Retina (tissue), 1 donor: ENCODE data around the gene INO80.
"Not testable (repeated sequence)": the region's sequence is repeated elsewhere in the genome, so short reads cannot be mapped to it uniquely, and the experiment has no call there.

Experiments used
- DNase-seq: peaks from one replicate; pipeline ENCODE4 v3.0.0-alpha.2; 2016

INO80 gene

DNA sequence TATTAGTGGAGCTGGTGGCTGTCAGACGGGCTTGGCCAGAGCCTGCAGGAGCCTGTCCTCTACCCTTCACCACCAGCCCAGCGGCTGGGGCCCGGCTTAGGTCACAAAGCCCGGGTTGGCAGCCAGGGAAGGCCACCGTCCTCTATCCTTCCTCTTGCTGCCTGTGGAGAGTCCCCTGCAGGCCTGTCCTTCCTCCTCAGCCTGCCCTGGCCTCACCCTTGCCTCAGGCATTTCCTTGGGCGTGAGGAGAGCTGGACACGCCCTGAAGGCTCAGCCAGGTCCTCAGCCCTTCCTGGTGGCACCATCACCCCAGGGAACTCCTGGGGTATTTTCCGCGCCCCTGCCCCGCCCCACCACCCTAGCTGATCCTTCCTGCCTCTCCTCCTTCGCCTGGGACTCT is 155.2 kb downstream of the INO80 start:
- DNase-seq = no peak

DNA sequence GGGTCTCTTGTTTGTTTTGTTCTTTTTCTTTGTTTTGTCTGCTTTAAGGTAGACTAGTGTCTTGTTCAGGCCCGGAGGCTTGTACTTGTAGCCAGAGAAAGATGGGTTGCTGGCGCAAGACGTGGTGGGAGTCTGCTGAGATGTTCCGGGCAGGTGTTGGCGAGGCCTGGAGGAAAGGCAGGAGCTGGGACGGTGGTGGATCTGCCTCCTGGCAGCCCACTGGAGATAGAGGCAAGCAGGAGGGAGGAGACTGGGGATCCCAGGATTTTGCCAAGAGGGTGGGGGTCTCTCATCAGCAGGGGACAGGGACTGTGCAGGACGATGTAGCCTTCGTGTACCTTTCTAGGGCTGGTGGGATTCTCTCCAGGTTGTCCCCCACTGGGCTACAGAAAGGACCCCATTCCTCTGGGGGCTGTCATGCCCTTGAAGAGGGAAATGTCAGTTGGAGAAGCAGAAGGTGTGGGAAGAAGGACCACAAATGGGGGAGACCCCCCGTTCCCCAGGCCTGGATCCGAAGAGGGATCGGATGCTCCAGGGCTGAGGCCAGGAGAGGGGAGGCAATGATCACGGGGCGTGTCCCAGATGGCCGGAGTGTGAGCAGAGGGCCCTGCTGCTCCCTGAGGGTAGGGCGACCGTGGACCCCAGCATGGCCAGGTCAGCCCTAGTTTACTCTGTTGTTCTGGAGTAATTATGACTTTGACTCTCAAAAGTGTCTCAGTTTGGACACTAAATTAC is 155.8 kb downstream of the INO80 start:
- no peak for DNase-seq

DNA sequence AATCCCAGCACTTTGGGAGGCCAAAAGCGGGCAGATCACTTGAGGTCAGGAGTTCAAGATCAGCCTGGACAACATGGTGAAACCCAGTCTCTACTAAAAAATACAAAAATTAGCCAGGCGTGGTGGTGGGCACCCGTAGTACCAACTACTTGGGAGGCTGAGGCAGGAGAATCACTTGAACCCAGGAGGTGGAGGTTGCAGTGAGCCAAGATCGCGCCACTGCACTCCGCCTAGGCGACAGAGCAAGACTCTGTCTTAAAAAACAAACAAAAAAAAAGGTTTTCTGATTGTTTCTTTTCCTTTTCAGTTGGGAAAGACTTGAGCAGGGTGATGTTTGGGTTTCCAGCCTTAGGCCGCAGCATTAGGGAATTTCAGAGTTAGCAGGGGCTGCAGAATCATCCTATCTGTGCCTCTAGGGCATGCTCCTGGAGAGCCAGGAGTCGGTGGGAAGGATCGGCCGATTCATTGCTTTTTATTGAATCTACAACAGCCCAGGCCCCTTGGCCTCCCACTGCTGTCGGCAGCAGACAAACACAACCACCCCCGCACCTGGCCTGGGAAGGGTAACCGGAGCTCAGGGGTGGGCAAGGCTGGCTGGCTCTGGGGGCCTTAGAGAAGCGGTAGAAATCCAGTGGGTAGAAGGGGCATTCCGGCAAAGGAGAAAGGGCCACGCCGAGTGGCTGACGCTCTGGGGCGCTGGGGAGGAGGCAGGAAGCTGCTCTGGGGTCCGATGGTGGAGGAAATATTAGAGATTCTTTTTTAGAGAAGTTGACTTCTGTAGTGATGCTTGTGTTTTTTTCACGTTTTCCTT is 156.5 kb downstream of the INO80 start:
- no peak for DNase-seq

DNA sequence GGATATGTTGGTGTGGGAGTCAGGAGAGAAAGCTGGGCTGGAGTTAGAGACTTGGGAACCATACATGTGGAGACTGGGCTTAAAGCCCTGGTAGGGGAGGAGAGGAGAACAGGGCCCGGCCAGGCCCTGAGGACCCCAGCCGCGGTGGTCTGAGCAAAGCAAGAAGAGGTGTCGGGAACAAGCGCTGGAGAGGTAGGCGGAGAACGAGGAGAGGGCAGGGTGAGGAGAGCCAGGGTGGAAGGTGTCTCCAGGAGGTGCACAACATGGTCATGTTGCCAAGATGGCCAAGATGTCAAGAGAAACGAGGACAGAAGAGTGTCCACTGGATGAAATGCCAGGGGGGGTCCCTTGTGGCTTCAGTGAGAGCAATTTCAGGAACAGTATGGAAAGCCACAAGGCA is 157.4 kb downstream of the INO80 start:
- no peak for DNase-seq

DNA sequence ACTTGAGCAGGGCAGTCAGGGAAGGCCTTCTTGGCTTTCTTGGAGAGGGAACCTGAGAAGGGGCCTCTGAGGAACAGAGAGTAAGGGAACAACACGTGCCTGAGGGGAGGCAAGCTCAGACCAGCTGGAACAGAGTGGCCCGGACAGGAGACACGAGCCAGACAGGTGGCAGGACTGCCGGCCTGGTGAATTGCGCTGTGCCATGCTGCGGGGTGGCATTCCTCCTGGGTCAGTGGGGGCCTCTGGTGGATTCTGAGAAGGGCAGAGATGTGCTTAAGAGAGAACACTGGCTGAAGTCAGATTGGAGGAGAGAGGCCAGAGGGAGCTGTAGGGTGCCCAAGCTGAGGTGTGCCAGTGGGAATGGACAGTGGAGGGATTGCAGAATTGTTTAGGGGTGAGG is 157.9 kb downstream of the INO80 start:
- no peak for DNase-seq

DNA sequence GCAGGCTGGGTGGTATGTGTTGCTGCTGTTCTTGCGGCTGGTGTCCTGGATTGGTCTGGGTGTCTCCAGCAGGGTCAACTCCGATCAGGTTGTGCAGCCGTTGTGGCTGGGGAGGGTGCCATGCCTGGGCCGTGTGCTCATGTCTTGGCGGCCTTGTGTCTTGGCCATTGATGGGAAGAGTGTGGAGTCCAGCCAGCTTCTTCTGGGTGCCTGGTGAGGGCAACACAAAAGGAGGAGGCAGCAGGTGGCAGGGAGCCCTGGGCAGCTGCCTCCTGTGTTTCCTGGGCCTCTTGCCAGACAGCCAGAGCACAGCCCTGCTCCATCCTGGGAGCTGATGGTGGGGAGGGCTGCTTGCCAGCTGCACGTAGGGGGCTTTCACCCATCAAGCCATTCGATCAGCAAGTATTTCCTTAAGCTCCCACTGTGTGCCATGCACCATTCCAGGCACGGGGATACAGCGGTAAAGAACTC is 158.5 kb downstream of the INO80 start:
- no peak for DNase-seq

DNA sequence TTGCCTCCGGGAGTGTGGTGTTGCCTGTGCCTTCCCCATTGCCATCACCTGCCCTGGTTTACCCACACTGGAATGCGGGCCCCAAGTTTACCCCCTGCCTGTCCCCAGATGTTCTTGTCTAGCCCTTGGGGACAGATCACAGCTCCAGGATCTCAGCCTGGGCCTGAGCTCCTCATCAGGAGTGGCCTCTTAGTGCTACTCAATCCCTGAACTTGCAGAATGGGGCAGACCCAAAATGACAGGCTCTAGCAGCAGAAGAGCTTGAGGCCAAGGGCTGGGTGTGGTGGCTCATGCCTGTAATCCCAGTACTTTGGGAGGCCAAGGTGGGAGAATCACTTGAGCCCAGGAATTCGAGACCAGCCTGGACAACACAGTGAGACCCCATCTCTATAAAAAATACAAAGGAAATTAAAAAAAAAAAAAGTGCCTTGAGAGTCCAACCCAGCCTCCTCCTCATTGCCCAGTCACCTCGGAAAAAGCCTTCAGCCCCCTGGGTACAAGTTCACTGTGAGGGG is 159.0 kb downstream of the INO80 start:
- DNase-seq = no peak

DNA sequence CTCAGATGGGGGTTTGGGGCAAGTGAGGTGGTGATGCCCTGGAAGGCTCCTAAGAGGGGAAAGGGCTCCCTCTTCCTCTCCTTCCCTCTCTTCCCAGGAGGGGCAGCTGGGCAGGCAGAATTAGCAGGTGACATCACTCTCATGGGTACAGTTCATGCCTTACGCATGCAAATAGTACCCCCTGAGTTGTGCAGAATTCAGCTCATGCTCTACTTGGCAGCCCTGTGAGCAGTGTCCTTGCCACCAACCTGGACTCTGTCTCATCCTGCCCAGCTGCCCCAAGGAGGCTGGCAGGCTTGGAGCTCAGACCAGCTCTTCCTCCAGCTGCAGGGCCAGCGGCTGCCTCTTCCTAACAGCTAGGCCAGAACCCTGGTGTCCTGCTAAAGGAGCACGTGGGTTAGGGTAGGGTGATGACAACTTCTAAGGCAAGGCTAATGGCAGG is 159.5 kb downstream of the INO80 start:
- no peak for DNase-seq

DNA sequence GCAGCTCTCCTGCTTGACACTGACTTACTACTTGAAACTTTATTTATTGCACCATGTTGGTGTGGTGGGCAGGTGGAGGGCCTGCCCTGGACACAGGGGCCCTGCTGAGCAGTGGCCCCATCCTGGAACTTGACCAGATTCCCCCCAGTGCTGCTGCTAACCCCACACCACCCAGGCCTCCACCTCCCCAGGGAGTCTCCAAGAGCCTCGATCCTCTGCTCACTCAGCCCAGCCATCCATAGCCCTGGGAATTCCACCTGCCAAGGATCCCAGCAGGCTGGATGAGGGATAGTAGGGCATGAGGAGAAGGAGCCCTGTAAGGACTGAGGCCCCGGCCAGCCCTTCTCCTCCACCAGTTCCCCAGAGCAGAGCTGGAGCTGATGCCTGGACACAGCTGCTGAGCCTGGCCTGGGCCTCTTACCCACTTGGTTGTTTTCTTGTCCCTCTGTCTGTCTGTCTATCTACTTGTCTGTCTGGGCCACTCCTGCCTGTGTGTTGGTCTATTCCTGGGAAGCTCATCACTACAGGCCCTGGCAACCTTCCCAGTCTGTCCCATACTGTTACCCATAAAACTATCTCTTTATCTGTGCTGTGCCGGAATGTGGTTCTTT is 160.0 kb downstream of the INO80 start:
- DNase-seq = no peak

DNA sequence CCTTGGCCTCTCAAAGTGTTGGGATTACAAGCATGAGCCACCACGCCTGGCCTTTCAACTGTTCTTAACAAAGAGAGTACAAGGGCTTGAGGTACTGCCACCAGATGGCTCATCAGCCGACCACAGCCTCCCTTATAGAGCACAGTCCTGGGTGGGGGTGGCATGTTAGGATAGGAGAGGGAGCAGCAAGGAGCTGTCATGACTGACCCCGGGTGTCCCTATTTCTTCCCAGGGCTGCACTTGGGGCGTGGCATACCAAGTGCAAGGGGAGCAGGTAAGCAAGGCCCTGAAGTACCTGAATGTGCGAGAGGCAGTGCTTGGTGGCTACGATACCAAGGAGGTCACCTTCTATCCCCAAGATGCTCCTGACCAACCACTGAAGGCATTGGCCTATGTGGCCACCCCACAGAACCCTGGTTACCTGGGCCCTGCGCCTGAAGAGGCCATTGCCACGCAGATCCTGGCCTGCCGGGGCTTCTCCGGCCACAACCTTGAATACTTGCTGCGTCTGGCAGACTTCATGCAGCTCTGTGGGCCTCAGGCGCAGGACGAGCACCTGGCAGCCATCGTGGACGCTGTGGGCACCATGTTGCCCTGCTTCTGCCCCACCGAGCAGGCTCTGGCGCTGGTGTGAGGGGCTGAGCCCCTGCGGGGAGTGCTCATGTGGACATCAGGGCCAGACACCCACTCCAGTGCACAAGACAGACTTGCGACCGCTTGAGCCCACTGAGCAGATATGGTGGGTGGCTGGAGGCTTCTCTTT is 160.8 kb downstream of the INO80 start:
- no peak for DNase-seq

DNA sequence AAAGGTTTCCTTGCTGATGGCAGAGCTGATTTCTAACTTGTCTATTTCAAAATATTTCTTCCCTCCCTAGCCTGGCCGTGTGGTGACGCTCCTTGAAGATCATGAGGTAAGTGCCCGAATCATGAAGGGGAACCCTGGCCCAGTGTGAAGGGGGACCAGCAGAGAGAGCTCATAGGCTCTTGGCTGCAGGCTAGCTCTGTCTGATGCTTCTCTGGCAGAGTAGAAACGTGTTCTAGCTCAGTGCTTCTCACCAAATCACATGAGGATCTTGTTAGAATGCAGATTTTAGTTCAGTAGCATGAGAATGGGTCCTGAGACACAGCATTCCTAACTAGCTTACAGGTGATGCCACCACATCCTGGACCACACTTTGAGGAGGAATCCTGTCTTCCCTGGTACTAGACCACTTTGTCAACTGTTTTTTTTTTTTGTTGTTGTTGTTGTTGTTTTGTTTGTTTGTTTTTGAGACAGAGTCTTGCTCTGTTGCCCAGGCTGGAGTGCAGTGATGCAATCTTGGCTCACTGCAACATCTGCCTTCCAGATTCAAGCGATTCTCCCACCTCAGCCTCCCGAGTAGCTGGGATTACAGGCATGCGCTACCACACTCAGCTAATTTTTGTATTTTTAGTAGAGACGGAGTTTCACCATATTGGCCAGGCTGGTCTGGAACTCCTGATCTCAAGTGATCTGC is 161.8 kb downstream of the INO80 start:
- not testable (repeated sequence) for DNase-seq

DNA sequence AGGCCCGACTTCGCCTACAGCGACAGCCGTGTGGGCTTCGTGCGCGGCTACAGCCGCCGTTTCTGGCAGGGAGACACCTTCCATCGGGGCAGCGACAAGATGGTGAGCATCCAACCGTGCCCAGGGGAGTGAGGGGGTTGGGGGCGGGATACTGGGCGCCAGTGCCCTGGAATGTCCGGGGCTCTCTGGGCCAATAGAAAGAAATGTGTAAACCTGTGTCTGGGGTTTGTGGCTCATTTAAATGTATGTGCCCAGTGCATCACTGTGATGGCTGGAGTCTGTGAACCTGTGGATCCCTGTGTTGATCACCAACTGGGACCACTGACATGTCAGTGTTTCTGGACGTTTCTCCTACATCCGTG is 162.4 kb downstream of the INO80 start:
- no peak for DNase-seq

DNA sequence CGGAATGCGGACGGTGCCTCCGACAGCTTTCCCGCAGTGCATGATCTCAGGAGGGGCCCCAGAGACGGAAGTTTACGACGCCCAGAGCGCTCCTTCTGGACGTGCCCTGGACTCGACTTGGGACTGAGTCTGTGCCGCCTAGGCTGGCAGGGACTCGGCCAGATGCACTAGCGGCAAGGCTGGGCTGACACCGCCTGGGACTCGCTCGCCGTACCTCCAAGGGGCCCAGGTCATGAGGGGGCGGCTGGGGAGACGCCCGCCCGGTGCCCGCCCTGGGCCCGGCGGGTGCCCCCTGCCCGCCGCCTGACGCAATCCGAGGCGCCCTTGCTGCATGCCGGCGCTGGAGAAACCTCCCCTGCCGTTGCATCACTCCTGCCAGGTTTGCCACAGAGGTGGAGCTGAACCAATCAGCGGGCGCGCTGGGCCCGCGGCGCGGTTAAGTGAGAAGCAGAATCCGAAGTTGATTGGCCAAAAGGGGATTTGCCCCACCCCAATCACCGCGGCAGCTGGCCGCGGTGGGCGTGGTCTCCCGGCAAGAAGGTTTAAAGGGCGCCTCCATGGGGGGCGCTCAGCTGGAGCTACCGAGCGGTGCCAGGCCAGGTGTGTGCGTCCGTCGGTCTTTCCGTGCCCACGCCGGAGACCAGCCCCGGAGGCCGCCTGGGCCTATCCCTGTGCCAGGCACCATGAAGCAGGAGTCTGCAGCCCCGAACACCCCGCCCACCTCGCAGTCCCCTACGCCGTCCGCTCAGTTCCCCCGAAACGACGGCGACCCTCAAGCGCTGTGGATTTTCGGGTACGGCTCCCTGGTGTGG is 163.0 kb downstream of the INO80 start, which contains the start of gene CHAC1:
CHAC1 (plus strand) TSS at position 571 of the 812 bp plus-strand sequence; CDS start at position 684, 113 bp downstream.
- peak; percentile 97 for DNase-seq

DNA sequence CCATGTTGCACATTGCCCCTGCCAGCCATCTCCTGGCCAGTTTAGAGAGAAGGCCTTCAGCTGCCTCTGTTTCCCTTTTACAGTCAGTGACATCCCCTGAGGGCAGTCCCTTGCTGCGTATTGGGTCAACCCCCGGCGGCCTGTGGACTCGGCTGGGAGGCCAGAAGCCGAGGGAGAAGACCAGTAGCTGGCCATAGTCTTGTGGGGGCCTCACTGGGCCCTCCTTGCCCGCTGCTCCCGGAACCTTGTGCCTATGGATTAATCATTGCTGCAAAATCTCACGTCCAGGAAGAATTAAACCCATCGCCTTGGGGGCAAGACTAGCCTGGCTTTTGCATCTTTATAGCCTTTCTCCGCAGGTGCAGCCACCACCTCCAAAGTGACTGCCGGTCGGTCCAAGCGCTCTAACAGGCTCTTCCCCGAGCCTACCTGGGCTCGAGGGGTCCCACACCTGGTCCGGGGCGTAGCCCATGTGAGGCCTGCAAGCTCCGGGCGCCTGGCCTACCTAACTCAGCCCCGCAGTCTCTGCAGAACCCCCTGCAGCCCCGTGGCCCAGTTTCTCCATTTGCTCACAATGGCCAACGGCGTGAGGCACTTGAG is 163.7 kb downstream of the INO80 start:
- DNase-seq = no peak

DNA sequence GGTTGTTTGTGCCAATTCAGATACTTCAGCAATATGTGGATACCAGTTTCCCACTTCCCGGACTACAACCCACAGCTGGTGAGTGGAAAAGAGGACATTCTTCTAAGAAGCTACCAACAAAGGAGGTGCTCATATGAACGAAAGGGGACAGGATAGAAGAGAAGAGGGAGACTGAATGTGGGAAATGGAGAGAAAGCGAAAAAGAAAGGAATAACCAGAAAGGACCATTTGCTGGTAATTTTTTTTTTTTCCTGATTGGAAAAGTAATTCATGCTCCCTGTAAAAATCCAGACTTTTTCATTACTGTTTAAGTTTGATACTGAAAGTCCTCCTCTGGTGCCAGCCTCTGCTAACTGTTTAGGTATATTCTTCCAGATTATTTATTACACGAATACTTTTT is 164.3 kb downstream of the INO80 start:
- DNase-seq = no peak

DNA sequence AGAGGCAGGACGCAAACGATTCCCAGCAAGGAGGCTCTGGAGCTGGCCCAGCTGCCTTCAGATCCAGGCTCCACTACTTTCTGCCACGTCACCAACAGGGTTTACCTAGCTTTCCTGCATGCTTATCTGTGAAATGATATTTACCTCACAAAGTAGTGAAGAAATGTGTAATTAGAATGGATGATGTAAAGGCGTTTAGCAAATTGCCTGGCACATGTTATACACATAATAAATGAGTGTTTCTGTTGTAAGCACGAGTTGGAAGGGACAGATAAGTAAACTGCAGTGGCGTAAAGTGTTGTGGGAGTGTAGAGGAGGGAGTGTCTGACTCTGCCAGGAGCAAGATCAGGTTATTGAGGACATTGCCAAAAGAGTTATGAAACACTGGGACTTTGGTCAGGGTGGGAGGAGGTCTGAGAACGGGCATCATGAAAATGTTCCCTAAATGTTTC is 166.3 kb downstream of the INO80 start:
- no peak for DNase-seq

DNA sequence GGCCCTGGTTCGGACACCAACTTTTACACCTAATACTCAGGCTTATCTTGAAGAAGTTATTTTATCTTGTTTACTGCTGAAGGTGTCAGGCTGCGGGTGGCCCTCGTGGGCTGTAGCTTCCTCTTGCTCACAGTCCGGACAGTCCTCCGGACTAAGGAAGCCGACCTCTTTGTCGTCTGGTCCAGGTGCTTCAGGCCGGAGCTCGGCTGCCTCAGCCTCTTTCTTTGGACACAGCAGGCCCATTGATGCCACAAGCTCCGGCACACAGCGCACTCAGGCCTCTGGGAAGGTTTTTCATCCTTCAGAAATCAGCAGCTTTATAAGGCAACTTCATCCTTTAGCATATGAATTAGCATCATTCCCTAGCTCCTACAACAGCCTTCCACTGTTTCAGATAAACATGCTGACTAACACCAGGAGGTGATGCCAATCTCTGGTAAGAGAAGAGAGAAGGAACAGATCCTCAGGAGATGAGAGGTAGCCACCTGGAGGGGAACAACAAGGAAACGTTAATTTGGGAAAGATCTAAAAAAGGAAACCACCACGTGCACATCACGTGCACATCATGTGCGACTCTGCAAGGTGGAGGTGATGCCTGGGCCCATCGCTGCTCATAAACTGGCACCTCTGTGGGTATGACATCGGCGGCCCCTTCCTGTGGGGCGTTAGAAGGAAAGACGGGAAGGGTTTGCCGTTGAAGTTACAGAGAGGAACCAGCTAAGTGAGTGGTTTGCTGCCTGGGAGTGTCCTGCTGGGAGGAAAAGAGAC is 167.2 kb downstream of the INO80 start:
- no peak for DNase-seq

DNA sequence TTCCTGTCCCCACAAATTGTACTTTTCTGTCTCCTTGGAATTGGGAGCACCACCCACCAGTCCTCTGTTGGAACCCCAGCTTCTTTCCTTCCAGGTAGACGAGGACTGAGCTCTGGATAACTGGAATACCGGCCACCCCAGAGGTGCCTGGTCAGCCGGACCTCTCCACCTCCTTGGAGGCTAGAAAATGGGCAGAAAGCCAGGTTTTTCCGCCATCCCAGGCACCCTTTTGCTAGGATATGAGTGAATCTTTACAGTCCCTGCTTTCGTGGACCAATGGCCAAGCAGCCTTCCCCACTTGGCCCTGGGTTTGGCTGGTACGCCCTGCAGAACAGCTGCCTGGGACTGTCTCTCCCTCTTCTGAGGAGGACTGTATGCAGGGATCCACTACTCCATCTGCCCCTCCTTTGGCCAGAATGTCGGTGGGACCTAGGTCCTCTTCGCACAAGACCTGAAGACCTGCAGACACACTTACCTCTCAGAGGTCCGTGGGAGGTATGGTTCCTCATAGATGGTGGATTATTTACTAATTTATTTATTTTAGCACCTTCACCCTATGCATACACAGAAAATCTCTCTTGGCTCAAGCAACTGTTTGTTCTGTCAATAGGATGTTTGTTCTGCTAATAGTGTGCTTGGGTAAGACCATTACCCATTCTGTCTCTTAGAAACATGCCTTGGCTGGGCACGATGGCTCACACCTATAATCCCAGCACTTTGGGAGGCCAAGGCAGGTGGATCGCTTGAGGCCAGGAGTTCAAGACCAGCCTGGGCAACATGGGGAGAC is 171.4 kb downstream of the INO80 start:
- no peak for DNase-seq

DNA sequence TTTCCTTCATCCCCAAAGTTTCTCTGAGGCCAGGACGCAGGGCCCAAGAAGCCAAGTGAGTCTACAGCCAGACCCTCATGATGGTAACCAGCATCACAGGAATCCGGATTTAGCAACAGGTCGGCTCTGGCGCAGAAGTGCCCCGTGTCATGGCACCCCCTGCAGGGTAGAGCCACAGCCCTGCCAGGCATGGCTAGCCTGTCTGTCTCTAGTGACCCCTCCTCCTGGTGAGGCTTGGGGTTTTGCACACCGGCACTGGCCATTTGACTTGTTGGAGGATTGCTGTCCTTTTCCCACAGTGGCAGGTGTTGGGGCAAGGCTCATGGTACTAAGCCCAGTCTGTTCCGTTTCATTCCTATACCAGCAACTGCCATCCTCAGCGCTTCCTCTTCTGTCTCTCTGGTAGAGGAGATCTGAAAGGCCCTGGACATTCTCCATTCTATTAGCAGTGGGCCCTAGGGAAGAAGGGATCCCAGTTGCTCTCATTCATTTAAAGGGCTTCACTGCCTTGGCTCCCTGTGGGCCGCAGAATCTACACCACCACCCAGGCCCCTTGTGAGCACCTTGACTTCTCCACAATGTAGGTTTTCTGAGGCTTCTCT is 172.2 kb downstream of the INO80 start:
- DNase-seq = no peak
